Fibroblast of mammary gland (primary cell): ENCODE data around the gene P2RX2.

Source experiments
- DNase-seq: peaks from one replicate; pipeline ENCODE4 v3.0.0-alpha.2; 2010; ENCODE audit warnings: low read depth
- H3K4me3 ChIP-seq: 2 replicates; pipeline ENCODE4 v1.5.1; 2011; ENCODE audit warnings: low read depth, mild to moderate bottlenecking, low read length, moderate library complexity; ENCODE audit not compliant: control insufficient read depth
- TF ChIP-seq, protein P1 (sequence below): conservative IDR thresholded peaks from 2 replicates; pipeline ENCODE4 v1.5.1; 2011; ENCODE audit warnings: low read depth, low read length, inconsistent platforms; ENCODE audit not compliant: control insufficient read depth, insufficient read depth

Gene P2RX2

GRCh38 chr12:132578118-132578517 is 40.5 kb upstream of the P2RX2 start:
- no peak overlapping the region for H3K4me3 ChIP-seq
- TF ChIP-seq, protein P1, sequence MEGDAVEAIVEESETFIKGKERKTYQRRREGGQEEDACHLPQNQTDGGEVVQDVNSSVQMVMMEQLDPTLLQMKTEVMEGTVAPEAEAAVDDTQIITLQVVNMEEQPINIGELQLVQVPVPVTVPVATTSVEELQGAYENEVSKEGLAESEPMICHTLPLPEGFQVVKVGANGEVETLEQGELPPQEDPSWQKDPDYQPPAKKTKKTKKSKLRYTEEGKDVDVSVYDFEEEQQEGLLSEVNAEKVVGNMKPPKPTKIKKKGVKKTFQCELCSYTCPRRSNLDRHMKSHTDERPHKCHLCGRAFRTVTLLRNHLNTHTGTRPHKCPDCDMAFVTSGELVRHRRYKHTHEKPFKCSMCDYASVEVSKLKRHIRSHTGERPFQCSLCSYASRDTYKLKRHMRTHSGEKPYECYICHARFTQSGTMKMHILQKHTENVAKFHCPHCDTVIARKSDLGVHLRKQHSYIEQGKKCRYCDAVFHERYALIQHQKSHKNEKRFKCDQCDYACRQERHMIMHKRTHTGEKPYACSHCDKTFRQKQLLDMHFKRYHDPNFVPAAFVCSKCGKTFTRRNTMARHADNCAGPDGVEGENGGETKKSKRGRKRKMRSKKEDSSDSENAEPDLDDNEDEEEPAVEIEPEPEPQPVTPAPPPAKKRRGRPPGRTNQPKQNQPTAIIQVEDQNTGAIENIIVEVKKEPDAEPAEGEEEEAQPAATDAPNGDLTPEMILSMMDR: no peak
- no peak for DNase-seq

- TF ChIP-seq, protein P1: no peak
- no peak for DNase-seq
- no peak overlapping the region for H3K4me3 ChIP-seq
Measured at GRCh38 chr12:132578826-132579225, 39.8 kb upstream of the P2RX2 start.

DNA sequence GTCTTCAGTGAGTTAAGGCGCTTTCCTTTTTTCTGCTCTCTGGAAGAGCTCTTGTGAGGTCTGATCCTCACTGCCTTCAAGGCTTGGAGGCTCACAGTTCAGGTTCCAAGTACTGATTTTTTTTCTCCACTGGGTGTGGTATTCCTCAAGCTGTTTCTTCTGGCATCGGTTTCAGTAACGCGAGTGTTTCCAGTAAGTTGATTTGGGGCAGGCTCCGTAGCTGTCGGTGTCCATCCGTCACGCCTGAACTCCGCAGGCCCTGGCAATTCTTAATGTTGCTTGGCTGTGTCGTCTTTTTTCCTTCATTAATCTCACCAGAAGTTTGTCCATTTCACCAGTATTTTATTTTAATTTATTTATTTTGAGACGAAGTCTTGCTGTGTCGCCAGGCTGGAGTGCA is 38.8 kb upstream of the P2RX2 start:
- no peak overlapping the region for H3K4me3 ChIP-seq
- TF ChIP-seq, protein P1: no peak
- DNase-seq: no peak

DNA sequence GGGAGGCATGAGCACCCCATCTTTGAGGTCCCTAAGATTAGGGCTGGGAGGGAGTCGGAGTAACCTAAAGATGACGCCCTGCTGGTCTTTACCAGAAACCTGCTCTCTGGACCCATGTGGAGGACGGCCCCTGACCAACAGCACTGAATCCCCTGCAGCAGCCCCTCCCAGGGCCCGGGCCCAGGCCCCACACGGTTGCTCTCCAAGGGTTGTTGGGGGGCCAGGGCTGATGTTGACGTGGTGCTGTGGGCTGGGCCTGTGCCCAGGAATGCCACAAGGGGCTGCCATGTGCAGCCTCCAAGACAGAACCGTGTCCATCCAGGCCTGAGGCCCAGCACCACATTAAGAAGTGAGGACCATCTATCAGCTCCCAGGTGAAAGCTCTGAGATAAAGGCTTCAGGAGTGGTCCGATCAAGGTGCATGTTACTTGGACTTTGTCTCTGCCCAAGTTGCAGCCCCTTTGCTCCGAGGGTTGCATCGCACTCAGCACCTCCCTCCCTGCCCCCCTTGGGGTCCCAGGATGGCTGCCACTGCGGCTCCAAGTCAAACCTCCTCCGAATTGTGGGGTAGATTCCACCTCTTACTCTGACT is 37.8 kb upstream of the P2RX2 start:
- no peak for DNase-seq
- TF ChIP-seq, protein P1: no peak
- H3K4me3 ChIP-seq: no peak overlapping the region

GRCh38 chr12:132581348-132582057 is 37.1 kb upstream of the P2RX2 start:
- TF ChIP-seq, protein P1: no peak
- no peak for DNase-seq
- no peak overlapping the region for H3K4me3 ChIP-seq

DNA sequence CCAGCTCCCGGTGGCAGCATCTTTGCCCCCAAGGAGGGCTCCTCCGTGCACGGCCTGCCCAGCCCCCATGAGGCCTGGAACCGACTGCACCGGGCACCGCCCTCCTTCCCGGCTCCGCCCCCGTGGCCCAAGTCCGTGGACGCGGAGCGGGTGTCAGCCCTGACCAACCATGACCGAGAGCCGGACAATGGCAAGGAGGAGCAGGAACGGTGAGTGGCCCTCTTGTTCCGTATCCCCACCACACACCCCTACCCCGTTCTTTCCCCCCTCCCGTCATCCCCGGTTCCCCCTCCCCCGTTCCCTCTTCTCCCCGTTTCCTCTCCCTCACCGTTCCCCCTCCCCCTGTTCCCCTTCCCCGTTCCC is 36.5 kb upstream of the P2RX2 start:
- TF ChIP-seq, protein P1: no peak
- DNase-seq: no peak
- no peak overlapping the region for H3K4me3 ChIP-seq
